Measurements from ENCODE around the gene SNX18. TPM values are rescaled to one million over a fixed set of nuclear protein-coding genes. Genes with fewer than 3 reads are reported as not detected.

The SNX18 gene
- polyA plus RNA-seq, 1 experiment: 47.0 TPM

DNA sequence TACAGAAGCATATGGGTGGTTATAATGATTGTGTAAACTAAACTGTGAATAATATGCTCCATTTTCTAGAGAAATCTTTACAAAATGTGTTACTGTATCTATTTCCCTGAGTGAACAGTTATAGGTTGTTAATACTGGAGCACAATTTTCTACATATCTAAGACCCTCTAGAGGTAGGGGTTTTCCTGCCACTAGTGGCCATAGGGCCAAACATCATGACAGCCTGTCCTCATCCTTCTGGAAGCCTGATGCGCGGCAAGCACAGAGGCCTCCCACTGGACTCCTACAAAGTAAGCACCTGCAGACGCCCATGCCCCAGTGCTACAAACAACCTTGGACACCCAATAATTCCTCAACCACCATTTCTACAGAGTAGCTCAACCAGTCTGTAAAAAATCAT lies 1.9 kb upstream of the SNX18 start:
- no peak overlapping the region for H3K4me3 ChIP-seq (ENCODE audit: low read depth, low read length)
- TF ChIP-seq, protein P1, sequence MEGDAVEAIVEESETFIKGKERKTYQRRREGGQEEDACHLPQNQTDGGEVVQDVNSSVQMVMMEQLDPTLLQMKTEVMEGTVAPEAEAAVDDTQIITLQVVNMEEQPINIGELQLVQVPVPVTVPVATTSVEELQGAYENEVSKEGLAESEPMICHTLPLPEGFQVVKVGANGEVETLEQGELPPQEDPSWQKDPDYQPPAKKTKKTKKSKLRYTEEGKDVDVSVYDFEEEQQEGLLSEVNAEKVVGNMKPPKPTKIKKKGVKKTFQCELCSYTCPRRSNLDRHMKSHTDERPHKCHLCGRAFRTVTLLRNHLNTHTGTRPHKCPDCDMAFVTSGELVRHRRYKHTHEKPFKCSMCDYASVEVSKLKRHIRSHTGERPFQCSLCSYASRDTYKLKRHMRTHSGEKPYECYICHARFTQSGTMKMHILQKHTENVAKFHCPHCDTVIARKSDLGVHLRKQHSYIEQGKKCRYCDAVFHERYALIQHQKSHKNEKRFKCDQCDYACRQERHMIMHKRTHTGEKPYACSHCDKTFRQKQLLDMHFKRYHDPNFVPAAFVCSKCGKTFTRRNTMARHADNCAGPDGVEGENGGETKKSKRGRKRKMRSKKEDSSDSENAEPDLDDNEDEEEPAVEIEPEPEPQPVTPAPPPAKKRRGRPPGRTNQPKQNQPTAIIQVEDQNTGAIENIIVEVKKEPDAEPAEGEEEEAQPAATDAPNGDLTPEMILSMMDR (IDR thresholded peaks at IDR 0.05; ENCODE audit: insufficient read depth, low read depth, low read length): no peak
- POLR2A ChIA-PET: no interaction called here
- H3K27me3 ChIP-seq (ENCODE audit: control insufficient read depth, insufficient read depth, low read length): no peaks in the 10 kb centered on the region
- peaks cover 11% of the 10 kb centered on the region for H3K36me3 ChIP-seq (ENCODE audit: control insufficient read depth, insufficient read depth, low read length)
- CTCF ChIA-PET: interaction anchor here (0.7 to 4.6 kb wide), 15 partner anchors 26 to 656 kb away, joined by 3 to 110 read pairs (median 12); no protein-coding TSS in a partner anchor
- no peak for DNase-seq (ENCODE audit: low read depth)

DNA sequence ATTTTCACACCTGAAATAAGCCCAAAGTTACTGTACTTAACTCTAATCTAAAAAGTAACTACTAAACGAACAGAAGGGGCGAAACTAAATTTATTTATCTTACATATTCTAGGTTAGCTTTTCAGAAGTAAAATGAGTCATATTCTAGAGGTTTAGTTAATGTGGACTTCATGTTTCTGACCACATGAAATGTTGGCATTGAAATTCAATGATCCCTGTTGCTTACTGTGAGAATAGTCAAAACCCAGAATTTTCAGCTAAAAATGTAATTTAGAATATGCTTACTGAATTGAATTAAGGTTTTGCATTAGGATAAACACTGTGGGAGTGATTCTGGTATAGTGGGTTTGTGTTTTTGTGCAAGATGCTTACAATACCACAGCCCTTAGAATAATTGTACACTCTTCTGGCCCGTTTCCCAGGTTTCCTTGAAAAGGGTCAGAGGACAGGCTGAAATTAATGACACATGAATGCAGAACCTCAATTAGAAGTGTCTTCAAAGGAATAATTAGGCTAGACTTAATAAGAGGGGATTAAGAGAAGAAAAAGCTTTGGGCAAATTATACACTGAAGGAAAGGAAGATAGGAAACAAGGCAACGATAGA lies 1.4 kb upstream of the SNX18 start:
- DNase-seq (ENCODE audit: low read depth): no peak
- TF ChIP-seq, protein P1 (IDR thresholded peaks at IDR 0.05; ENCODE audit: insufficient read depth, low read depth, low read length): no peak
- no peak overlapping the region for H3K4me3 ChIP-seq (ENCODE audit: low read depth, low read length)
- H3K27me3 ChIP-seq (ENCODE audit: control insufficient read depth, insufficient read depth, low read length): no peaks in the 10 kb centered on the region
- CTCF ChIA-PET: interaction anchor here (0.7 to 4.6 kb wide), 33 partner anchors 14 to 655 kb away, joined by 3 to 110 read pairs (median 5); partner anchors contain the start of gene GPX8
- POLR2A ChIA-PET: no interaction called here
- peaks cover 11% of the 10 kb centered on the region for H3K36me3 ChIP-seq (ENCODE audit: control insufficient read depth, insufficient read depth, low read length)

DNA sequence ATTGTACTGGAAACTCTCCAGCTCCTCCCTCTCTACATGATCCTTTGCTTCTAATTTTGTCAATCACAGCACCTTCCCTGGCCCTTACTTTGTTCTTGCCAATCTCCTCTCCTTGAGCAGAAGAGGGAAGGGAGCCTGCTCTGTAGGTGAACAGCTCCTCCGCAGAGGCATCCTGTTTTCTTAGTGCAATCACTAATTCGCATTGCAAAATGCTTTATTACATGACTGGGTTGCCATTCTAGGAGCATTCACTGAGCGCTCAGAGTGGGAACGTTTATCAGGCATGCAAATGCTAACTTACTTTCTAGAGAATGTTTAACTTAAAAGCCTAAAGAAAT lies 416 bp upstream of the SNX18 start:
- ChIA-PET CTCF (interaction anchor here (0.7 to 4.6 kb wide), 63 partner anchors 13 to 1575 kb away, joined by 3 to 110 read pairs (median 5); partner anchors contain the start of genes ARL15, GPX8 and HSPB3), POLR2A (no interaction called here)
- no peak for DNase-seq (ENCODE audit: low read depth)
- Histone ChIP-seq H3K36me3 (ENCODE audit: control insufficient read depth, insufficient read depth, low read length) (peaks cover 11% of the 10 kb centered on the region), H3K27me3 (ENCODE audit: control insufficient read depth, insufficient read depth, low read length) (no peaks in the 10 kb centered on the region), H3K4me3 (ENCODE audit: low read depth, low read length) (peak overlapping the region; percentile 27; the same call in 1 of the 2 replicates)
- TF ChIP-seq, protein P1 (IDR thresholded peaks at IDR 0.05; ENCODE audit: insufficient read depth, low read depth, low read length): no peak

DNA sequence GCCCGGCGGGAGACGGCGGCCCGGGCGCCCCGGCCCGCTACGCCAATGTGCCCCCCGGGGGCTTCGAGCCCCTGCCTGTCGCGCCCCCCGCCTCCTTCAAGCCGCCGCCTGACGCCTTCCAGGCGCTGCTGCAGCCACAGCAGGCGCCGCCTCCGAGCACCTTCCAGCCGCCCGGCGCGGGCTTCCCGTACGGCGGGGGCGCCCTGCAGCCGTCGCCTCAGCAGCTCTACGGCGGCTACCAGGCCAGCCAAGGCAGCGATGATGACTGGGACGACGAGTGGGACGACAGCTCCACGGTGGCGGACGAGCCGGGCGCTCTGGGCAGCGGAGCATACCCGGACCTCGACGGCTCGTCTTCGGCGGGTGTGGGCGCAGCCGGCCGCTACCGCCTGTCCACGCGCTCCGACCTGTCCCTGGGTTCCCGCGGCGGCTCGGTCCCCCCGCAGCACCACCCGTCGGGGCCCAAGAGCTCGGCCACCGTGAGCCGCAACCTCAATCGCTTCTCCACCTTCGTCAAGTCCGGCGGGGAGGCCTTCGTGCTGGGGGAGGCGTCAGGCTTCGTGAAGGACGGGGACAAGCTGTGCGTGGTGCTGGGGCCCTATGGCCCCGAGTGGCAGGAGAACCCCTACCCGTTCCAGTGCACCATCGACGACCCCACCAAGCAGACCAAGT lies 723 bp downstream of the SNX18 start:
- peaks cover 11% of the 10 kb centered on the region for H3K36me3 ChIP-seq (ENCODE audit: control insufficient read depth, insufficient read depth, low read length)
- peak overlapping the region; percentile 65 for H3K4me3 ChIP-seq (ENCODE audit: low read depth, low read length)
- ChIA-PET POLR2A (interaction anchor here (0.5 kb wide), 1 partner anchor 134 kb away, joined by 3 read pairs; no protein-coding TSS in a partner anchor), CTCF (interaction anchor here (0.6 to 4.6 kb wide), 47 partner anchors 13 to 766 kb away, joined by 3 to 110 read pairs (median 6); partner anchors contain the start of genes GPX8 and HSPB3)
- TF ChIP-seq, protein P1 (IDR thresholded peaks at IDR 0.05; ENCODE audit: insufficient read depth, low read depth, low read length): 0 out of 2 replicates have a peak, but pooled peaks have one; percentile 2
- H3K27me3 ChIP-seq (ENCODE audit: control insufficient read depth, insufficient read depth, low read length): no peaks in the 10 kb centered on the region
- DNase-seq (ENCODE audit: low read depth): no peak

DNA sequence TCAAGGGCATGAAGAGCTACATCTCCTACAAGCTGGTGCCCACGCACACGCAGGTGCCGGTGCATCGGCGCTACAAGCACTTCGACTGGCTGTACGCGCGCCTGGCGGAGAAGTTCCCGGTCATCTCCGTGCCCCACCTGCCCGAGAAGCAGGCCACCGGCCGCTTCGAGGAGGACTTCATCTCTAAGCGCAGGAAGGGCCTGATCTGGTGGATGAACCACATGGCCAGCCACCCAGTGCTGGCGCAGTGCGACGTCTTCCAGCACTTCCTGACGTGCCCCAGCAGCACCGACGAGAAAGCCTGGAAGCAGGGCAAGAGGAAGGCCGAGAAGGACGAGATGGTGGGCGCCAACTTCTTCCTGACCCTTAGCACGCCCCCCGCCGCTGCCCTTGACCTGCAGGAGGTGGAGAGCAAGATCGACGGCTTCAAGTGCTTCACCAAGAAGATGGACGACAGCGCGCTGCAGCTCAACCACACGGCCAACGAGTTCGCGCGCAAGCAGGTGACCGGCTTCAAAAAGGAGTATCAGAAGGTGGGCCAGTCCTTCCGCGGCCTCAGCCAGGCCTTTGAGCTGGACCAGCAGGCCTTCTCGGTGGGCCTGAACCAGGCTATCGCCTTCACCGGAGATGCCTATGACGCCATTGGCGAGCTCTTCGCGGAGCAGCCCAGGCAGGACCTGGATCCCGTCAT lies 1.4 kb downstream of the SNX18 start:
- Histone ChIP-seq H3K27me3 (ENCODE audit: control insufficient read depth, insufficient read depth, low read length) (no peaks in the 10 kb centered on the region), H3K4me3 (ENCODE audit: low read depth, low read length) (peak overlapping the region; percentile 65), H3K36me3 (ENCODE audit: control insufficient read depth, insufficient read depth, low read length) (peaks cover 11% of the 10 kb centered on the region)
- POLR2A ChIA-PET: interaction anchor here (0.5 kb wide), 1 partner anchor 133 kb away, joined by 3 read pairs; no protein-coding TSS in a partner anchor
- DNase-seq (ENCODE audit: low read depth): no peak
- CTCF ChIA-PET: interaction anchor here (0.6 to 4.6 kb wide), 13 partner anchors 12 to 641 kb away, joined by 3 to 110 read pairs (median 11); partner anchors contain the start of gene GPX8
- TF ChIP-seq, protein P1 (IDR thresholded peaks at IDR 0.05; ENCODE audit: insufficient read depth, low read depth, low read length): no peak
